GM18867 (cell line): ENCODE data around the gene HOXC13.

Experiments used
- ATAC-seq: cut with Tn5 transposase; IDR thresholded peaks from one replicate; pipeline ENCODE4 v1.9.1; 2021; ENCODE audit warnings: mild to moderate bottlenecking, moderate library complexity; ENCODE audit not compliant: unreplicated experiment

Gene HOXC13

DNA sequence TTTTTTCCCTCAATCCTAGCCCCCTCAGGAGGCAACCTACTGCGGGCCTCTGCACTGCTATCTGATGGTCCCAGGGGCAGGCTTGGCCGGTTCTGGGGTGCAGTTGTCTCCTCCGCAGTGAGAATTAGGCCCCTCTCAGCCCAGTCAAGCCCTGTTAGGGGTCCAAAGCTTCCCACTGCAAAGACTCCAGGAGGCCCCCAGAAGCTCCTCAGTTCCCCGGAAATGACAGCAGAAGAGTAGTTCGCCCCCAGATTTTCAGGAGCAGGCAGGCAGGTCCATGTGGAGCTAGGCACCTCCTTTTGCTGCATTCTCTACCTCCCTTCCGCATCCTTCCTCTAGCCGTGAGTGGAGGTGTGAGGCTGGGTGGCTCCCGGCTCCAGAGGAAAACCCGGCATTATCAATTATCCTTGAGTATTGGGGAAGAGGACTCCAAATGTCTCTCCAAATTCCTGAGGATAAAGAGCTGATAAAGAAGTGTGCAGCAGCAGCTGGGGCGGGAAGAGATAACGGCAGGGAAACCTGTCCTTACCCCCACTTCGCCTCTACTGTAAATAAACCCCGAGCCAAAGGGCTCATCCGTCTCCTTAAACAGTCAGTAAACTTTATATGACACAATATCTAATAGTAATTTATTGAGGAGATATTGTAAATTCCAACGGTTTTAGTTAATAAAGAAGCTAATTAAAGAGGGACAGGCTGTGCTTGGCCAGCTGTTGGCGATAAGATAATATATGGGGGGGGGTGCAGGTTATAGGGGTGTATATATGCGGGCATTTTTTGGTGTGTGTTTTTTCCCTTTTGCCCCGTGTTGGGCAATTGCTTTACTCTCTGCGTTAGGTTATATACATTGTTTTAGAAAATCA is 15.4 kb downstream of the HOXC13 start:
- ATAC-seq, result no peak

DNA sequence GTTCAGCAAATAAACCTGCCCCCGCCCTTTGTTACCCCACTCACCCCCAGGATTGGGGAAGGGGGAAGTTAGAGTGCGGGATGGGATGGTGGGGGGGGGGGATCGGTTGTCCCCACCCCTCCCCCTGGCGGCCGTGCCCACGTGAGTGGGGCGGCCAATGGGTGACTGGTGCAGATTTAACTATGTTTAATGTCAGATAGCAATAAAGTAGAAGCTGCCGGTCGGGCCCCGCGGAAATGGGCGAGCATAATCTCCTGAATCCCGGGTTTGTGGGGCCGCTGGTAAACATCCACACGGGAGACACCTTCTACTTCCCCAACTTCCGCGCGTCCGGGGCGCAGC is 16.0 kb downstream of the HOXC13 start, which contains the start of gene HOXC12:
Gene HOXC12 (plus strand): TSS at position 210 of the 342 bp plus-strand sequence. CDS start 27 bp downstream, at position 237.
- no peak for ATAC-seq

DNA sequence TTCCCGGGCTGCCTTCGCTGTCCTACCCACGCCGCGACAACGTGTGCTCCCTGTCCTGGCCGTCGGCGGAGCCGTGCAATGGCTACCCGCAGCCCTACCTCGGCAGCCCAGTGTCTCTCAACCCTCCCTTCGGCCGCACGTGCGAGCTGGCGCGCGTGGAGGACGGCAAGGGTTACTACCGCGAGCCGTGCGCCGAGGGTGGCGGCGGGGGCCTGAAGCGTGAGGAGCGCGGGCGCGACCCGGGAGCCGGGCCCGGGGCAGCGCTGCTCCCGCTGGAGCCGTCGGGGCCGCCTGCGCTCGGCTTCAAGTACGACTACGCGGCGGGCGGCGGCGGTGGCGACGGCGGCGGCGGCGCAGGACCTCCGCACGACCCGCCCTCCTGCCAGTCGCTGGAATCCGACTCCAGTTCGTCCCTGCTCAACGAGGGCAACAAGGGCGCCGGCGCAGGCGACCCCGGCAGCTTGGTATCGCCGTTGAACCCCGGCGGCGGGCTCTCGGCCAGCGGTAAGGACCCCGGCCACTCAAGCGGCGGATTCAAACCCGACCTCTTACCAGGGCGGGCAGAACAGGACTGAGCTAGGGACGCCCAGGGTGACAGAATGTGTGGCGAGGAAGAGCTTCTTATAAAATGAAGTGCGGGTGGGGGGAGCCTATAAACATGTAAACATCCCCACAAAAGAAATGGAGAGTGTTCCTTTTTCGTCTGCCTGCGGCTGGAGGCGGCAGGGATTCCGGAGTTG is 16.6 kb downstream of the HOXC13 start:
- ATAC-seq, result no peak

DNA sequence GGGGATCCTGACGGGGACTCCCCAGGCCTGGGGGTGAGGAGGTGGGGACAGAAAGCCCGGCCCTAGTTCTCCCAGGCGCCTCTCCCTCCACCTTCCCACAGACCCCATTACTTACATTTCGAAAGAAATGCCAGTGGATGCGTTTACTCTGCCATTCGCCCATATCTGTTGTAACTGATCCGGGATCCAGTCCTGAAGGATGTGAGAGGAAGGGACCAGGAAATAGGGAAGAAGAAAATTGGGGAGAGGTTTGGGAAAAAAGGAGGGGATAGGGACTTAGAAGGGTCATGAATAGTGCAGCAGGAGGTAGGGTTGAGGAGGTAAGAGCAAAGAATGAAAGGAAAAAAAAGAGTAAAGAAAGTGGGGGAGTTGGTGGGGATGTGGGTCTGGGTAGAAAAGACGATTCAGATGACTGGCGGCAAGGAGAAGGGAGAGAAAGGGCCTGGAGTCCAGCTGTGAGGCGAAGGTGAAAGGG is 17.2 kb downstream of the HOXC13 start:
- ATAC-seq, result no peak

DNA sequence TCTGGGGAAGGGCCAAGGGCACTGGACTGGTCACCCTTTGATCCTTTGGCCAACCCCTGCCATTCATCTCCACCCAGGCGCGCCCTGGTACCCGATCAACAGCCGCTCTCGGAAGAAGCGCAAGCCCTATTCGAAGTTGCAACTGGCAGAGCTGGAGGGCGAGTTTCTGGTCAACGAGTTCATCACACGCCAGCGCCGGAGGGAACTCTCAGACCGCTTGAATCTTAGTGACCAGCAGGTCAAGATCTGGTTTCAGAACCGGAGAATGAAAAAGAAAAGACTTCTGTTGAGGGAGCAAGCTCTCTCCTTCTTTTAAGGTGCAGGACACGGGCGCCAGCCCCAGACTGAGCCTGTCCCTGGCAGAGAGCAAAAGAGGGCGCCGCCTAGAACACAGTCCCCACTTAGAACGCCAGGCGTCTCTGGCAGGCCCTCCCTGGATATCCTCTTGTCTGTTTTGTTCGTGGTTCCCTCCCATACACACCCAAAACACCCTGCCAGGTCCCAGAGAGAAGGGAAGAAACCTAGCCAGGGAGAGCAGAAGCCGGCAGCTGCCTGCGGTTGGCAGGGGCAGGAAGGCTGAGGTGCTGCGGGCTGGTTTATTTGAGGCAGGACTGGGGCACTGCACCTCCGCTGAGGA is 17.7 kb downstream of the HOXC13 start:
- ATAC-seq, result no peak

DNA sequence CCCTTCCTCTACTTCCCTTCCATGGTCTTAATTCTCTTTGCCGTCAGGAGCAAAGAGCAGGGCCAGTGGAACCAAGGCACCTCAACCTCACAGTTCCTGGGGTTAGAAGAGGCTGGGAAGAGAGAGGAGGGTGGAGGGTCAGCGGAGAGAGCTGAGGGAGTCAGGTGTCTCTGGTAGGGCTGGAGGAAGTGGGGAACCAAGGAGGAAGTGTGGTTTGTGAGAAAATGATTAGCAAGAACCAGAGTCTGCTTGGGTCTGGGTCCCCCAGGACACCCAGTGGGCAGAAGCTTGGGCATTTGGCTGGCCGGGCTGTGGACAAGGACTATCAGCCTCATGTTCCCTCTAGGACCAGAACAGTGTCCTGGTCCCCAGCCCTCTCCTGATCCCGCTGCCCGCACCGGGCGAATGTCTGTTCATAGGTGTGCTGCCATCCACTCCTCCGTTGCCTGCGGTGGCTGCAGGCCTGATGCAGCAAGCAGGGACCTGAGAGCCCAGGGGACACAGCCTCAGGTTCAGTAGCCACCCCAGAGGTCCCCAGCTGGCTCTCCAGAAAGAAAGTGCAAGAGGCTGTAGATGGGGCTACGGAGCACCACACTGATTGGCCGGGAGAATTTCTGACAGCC is 18.4 kb downstream of the HOXC13 start:
- no peak for ATAC-seq

DNA sequence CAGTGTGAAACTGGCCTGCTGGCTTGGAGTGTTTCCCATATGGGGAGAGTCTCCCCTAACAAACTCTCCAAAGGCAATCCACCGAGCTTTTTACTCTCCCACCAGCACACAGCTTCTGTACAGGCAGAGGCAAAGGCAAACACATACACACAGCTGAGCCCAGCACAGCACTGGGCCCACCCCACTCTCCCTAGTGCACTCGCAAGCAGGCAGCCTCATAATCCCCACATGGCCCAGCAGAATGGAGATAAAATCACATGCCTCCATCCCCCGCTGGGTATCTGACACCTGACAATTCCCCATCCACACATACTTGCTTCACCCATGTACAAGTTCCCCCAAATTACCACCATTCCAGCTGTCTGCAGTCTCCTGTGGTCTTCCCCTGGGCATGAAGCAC is 19.5 kb downstream of the HOXC13 start:
- ATAC-seq, result no peak

DNA sequence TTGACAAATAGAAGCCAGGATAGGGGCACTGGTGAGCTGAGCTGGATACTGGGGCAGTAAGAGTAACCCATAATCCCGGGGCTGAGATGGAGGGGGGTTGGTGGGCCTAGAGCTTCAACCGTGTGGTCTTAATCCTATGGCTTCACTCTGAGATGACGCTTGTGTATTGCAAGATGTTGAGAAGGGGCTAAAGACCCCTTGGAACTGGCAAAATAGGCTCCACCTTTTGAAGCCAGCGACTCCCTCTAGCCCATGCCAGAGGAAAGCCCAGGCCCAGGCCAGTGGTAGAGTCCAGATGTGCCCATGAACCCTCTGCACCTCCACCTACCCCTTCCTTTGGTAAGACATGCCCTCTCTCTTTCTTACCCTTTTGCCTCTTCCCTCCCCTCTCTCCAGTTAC is 20.7 kb downstream of the HOXC13 start:
- no peak for ATAC-seq

DNA sequence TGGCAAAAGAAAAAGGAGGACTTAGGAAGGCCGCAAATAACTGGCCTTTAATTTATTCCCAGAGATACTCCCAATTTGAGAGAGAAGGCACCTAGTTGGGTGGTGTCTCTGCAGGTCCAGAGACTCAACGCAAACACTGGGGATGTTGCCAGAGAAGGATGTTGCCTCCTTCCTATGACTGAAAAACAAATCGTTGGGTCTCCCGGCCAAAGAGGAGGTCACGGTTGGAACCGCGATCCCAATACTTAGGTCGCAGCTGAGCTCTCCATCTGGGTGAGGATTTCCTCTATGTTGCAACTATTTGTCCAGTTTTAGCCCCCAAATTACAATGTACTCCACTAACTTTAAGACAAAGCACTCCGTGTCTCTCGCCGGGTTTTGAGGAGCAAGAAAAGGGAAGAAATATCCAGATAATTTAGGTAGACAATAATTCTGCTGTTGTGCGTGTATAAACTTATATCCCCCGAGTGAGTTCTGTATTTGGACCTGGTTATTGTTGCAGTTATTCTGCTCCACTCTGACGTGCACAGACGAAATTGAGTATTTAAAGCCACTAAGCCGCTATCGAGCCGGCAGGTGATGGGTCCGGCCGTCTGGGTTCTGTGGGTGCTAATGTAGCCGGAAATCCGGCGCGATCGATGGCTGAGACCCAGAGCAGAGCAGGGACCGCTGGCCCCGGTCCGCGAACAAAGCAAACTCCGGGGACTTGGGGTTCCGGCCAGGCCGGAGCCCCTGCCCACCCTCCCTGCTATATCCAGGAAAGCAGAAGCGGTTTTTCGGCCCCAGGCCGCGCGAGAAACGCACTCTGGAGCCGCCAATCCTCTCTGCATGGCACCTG is 21.8 kb downstream of the HOXC13 start:
- ATAC-seq, result no peak

DNA sequence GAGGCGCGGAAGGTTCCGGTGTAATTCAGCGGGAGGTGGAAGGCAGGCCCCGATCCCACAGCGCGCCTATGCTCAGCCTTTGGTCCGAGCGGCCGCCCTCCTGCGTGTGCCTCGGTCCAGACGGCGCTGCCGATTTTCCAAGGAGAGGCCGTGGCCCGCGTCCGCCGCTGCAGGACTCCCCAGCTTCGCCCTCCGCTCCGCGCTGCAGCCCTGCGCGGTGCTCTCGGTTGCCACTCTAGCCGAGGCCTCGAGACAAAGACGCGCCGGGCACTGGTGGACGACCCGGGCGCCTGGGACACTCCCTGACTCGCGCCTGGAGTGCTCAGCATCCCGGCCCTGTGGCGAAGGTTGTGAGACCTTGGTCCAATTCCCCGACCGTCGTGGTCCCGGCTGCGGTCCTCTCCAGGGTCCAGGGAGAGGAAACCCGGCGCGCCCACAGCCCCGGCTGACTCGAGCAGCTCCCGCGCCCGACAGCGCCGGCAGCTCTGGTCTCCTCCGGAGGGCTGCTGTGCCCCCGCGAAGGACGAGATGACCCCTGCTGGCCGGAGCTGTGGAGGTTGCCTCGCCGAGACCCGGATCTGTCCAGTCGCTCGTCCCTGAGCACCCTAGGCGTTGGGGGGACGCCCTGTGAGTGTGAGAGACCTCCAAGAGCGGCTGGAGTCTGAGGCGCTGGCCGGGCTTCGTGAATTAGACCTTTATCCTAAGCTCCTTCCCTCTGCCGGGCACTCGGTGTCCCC is 22.6 kb downstream of the HOXC13 start:
- ATAC-seq, result no peak

DNA sequence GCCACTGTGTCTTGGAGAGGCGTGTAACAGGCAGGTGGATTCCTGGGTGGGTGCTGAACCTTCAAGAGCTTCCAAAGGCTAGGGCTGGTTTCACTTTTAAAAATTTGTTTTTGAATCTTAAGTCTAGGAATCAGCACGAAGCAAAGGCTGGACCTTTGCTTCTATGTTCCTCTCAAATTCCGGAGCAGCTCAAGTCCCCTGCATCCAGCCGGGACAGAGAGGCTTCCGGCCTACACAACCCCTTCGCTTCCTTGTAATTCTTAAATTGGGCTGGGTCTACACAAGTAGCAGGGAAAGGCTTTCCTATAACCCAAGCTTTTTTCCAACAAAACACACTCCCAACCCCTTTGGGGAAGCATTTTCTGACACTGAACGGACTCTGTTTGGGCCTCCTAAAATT is 24.4 kb downstream of the HOXC13 start:
- no peak for ATAC-seq

DNA sequence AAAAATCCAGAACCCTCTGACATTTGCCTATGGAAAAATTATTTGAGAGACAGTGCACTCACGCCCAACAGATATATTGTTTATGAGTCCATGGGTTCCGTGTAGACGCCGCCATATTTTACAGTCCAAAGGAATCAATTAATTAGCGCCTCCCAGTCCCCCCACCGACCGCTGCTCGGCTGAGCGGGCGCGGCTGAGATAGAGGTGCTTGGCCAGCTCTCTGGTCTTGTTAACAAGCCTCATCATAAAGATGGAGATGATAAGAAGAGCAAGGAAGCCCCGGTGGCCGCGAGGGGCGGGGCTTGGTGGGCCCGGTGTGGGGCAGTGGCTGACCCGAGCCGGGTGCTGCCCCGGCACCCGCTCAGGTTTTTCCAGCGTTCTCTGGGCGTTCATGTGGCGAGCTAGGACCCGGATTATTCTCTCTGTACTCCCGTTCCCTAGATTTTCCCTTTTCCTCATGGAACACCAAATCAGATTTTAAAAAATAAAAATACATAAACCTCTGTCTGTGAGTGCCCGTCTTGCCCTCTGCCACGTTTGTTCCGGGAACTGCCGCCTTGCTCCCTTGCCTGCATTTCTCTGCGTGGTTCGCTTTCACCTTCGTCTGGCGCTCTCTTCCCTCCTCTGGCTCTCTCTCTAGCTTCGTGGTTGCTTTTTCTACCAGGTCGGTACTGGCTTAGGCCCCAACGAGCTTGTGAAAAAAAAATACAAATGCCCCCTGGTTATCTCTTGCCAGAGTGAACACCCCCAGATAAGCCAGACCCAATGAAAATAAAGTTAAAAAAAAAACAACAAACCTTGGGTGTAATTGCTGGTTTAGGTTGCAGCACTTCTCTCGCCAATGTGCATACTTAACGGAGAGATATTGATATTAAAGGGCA is 25.0 kb downstream of the HOXC13 start:
- no peak for ATAC-seq

DNA sequence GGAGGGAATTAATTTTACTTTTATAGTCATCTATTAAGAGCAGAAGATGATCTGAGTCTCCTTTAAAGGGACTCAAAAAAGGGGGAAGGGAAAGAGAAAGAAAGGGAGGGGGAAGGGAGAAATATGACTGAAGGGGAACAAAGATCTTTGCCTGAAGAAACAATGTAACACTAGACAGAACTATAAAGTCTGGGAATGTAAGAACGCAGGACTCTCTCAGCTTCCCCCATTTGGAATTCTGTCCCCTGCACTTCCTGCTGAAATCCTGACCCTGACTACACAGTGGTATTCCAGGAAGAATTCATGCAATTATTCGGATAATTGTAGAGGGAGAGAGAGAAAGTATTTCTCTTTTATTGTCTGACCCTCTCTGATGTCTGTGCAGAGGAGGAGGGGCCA is 25.7 kb downstream of the HOXC13 start:
- ATAC-seq, result no peak

DNA sequence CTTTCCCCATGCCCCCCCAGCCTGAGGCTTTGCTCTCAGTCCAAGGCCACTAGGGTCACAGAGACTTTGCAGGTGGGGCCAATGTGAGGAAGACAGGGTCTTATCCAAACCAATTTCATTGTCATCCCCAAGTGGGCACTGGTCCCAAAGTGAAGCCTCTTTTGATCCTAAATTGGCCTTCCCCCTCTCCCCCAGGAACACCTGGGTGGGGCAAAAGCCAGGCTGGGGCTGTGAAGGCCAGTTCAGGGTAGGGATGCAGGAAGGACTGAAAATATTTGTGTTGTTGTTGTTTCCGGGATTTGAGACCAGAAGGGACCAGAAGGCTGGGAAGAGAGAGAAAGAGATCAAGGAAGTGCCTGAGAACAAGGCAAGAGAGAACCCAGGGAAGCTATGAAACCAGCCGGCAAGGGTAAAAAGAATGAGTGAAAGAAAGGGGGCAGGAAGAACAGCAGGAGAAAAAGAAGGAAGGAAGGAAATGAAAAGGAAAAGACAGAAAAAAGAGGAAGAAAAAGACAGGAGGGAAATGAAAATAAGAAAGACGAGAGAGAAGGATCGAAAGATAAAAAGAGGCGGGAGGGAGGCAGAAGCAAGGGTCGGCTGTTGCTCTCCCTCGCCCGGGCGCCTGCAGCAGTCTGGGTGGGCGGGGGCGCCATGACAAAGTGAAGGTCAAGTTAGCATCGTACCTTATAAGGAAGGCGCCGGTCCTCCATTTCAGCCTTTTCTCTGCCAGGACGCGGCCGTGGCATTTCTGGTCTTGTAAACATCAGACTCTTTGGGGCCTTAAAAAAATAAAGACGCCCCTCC is 26.9 kb downstream of the HOXC13 start:
- no peak for ATAC-seq

DNA sequence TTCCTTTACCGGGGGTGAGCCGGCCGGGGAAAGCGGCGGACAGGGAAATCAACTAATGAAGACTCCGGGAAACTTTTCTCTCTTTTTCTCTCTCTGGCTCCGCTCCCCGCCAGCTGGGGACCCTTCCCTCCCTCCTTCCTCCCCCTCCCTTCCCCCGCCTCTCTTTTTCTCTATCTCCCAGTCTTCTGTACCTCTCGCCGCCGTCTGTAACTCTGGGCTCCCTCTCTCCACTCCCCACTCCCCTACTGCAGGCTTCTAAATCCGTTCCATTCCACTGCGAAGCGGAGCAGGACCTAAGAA is 27.4 kb downstream of the HOXC13 start:
- ATAC-seq, result no peak

DNA sequence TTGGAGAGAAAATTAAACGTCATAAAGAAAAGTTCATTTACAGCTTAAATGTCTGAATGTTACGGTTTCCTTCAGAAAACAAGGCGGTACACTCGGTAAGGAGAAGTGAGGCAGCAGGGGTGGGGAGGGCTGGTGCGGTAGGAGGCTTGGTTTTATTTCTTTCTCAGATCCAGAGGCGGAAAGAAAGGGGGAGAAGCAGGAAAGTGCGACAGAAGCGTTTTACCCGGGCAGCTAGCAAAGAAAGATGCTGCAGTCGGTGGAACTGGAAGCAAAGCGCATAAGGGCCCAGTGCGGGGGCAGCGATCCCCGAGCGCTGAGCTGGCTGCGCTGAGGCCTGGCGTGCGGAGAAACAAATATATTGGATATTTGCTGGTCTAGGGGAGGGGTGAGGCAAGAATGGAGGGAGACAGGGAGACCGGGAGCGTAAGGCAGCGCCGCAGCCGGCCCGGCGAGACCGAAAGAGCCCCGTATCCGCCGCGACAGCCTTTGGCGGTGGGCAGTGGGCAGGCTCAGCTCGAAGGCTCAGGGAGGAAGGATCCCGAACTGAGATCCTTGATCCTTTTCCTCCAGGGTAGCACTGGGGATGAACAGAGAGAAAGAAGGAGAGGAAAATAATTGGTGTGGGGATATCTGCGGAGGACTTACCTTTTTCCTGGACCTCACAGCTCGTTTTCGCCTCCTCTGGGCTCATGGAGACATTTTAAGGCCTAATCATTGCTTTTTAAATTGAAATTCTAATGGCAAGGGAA is 27.9 kb downstream of the HOXC13 start:
- ATAC-seq, result no peak

DNA sequence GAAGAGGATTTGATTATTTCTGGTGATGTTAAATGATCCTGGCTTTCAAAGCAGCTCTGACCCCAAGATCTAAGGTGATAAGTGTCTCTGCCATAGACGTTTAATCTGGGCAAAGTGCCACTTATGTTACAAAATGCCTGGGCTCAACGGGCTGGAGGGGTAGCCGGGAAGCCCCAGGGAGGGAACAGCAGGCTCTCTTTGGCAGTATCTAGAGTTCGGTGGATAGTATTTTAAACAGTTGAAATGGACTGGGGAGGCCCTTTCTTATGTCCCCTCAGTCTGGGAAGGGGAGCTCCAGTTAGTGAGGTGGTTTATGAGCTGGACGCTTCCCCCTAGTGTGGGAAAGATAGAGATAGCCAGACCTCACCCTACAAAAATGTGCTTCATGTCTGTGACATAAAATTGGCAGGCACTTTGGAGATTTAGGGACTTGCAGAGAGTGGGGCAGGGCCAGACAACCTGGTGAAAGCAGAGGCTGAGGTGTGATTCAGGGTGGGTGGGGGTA is 28.8 kb downstream of the HOXC13 start:
- ATAC-seq, result no peak
